CD14-positive monocyte (primary cell): Measurements from ENCODE around the gene BET1L. TPM values are rescaled to one million over a fixed set of nuclear protein-coding genes. Genes with fewer than 3 reads are reported as not detected.

Source experiments
- DNase-seq, 3 donors: peaks; one replicate each; pipeline ENCODE4 v3.0.0-alpha.2; 2011 to 2022
- H2AFZ ChIP-seq: 2 replicates; pipeline ENCODE4 v1.6.0; 2012; ENCODE audit warnings: mild to moderate bottlenecking, low read depth, low read length, inconsistent platforms; ENCODE audit not compliant: insufficient read depth, poor library complexity, severe bottlenecking
- H3K27ac ChIP-seq, 2 donors: 1 replicate in 1 of 2; 2 replicates in 1 of 2; pipeline ENCODE4 v1.5.1; 2012 to 2013; ENCODE audit warnings: low read length in 2 of 2, control low read depth in 1 of 2, inconsistent platforms in 1 of 2, low read depth in 1 of 2, mild to moderate bottlenecking in 1 of 2
- H3K27me3 ChIP-seq, 2 donors: one replicate each; pipeline versions ENCODE4 v1.6.0 to v1.6.1; 2011 to 2013; ENCODE audit warnings: low read length in 2 of 2; ENCODE audit not compliant: control insufficient read depth in 2 of 2, insufficient read depth in 2 of 2
- H3K36me3 ChIP-seq, 2 donors: replicated peaks in 1 of 2; 1 replicate in 1 of 2; 2 replicates in 1 of 2; pipeline versions ENCODE4 v1.5.1 to v1.6.1; 2012 to 2013; ENCODE audit warnings: low read length in 2 of 2, control low read depth in 1 of 2, inconsistent platforms in 1 of 2, mild to moderate bottlenecking in 1 of 2; ENCODE audit not compliant: insufficient read depth in 2 of 2, control insufficient read depth in 1 of 2
- H3K4me1 ChIP-seq, 2 donors: 1 replicate in 1 of 2; 2 replicates in 1 of 2; pipeline versions ENCODE4 v1.5.1 to v1.6.1; 2012 to 2013; ENCODE audit warnings: low read length in 2 of 2, control low read depth in 1 of 2, inconsistent platforms in 1 of 2, mild to moderate bottlenecking in 1 of 2, moderate library complexity in 1 of 2; ENCODE audit not compliant: insufficient read depth in 2 of 2, control insufficient read depth in 1 of 2
- H3K4me2 ChIP-seq: replicated peaks from 2 replicates; pipeline ENCODE3; 2012; ENCODE audit warnings: low read length, moderate library complexity, mild to moderate bottlenecking; ENCODE audit not compliant: poor library complexity, severe bottlenecking; ENCODE audit errors: extremely low read depth
- H3K4me3 ChIP-seq, 3 experiments: fragments of 200-600 bp in 1 of 3; sonication (generic) in 1 of 3; replicated peaks in 1 of 3; 1 replicate in 2 of 3; 2 replicates in 1 of 3; pipeline ENCODE4 v1.5.1; 2011 to 2013; ENCODE audit warnings: low read length in 3 of 3, mild to moderate bottlenecking in 3 of 3, control low read depth in 2 of 3, low read depth in 2 of 3, inconsistent platforms in 1 of 3, moderate library complexity in 1 of 3
- H3K79me2 ChIP-seq: 2 replicates; pipeline ENCODE4 v1.6.0; 2012; ENCODE audit warnings: mild to moderate bottlenecking, control low read depth, inconsistent platforms, low read length, moderate library complexity; ENCODE audit not compliant: insufficient read depth
- H3K9ac ChIP-seq: 2 replicates; pipeline ENCODE4 v1.6.0; 2017; ENCODE audit warnings: low read length, mild to moderate bottlenecking; ENCODE audit not compliant: insufficient read depth, poor library complexity, severe bottlenecking
- H3K9me3 ChIP-seq, 2 donors: replicated peaks in 1 of 2; 1 replicate in 1 of 2; 2 replicates in 1 of 2; pipeline versions ENCODE4 v1.5.1 to v1.6.1; 2012 to 2013; ENCODE audit warnings: low read length in 2 of 2, control low read depth in 1 of 2; ENCODE audit not compliant: control insufficient read depth in 1 of 2, insufficient read depth in 1 of 2
- H4K20me1 ChIP-seq: 2 replicates; pipeline ENCODE4 v1.6.0; 2012; ENCODE audit warnings: mild to moderate bottlenecking, low read length, control low read depth, moderate library complexity; ENCODE audit not compliant: insufficient read depth
- H3K27ac Mint-ChIP-seq, 7 donors: one replicate each; pipeline ENCODE4 v1.8.0; 2020; ENCODE audit warnings: mild to moderate bottlenecking in 7 of 7, mixed read lengths in 7 of 7, moderate library complexity in 6 of 7, inconsistent platforms in 2 of 7
- H3K27me3 Mint-ChIP-seq, 3 donors: one replicate each; pipeline ENCODE4 v1.8.0; 2021 to 2022; ENCODE audit warnings: low read depth in 3 of 3, mild to moderate bottlenecking in 3 of 3, mixed read lengths in 3 of 3, moderate library complexity in 3 of 3, inconsistent platforms in 1 of 3
- H3K36me3 Mint-ChIP-seq, 2 donors: one replicate each; pipeline ENCODE4 v1.8.0; 2020; ENCODE audit warnings: mixed read lengths in 2 of 2, inconsistent platforms in 1 of 2, mild to moderate bottlenecking in 1 of 2
- H3K4me1 Mint-ChIP-seq: one replicate; pipeline ENCODE4 v1.8.0; 2020; ENCODE audit warnings: mild to moderate bottlenecking, mixed read lengths
- H3K4me3 Mint-ChIP-seq, 2 donors: one replicate each; pipeline ENCODE4 v1.8.0; 2020; ENCODE audit warnings: mild to moderate bottlenecking in 2 of 2, mixed read lengths in 2 of 2, moderate library complexity in 1 of 2
- H3K9me3 Mint-ChIP-seq, 7 donors: one replicate each; pipeline ENCODE4 v1.8.0; 2020 to 2022; ENCODE audit warnings: mixed read lengths in 7 of 7, mild to moderate bottlenecking in 6 of 7, moderate library complexity in 6 of 7, inconsistent platforms in 2 of 7
- CTCF ChIP-seq: fragments of 200-600 bp; IDR thresholded peaks from one replicate; pipeline ENCODE4 v1.8.0; 2022; ENCODE audit warnings: antibody characterized with exemption, mild to moderate bottlenecking
- WGBS: methylation state at CpG from one replicate; pipeline ENCODE4 v1.1.5; 2013; ENCODE audit warnings: missing lambda C conversion rate; ENCODE audit not compliant: insufficient coverage; 5-methylcytosine and 5-hydroxymethylcytosine counted together
- intact Hi-C, 2 donors: fragments of 100-400 bp; cut with micrococcal nuclease; formaldehyde crosslinking; loops; one replicate each; pipeline versions ENCODE4 v1.15.0 to v1.15.1; 2023
- polyA plus RNA-seq, 3 donors: library from polyadenylated mRNA; depleted of rRNA in 1 of 3; unstranded in 2 of 3; stranded (reverse) in 1 of 3; fragments of 300-500 nt in 2 of 3; fragments of >200 nt in 1 of 3; fragmentation: Illumina TruSeq in 2 of 3; gene quantifications; 1 replicate in 2 of 3; 2 replicates in 1 of 3; pipeline ENCODE4 v1.2.3, GENCODE V29; 2012 to 2021

Gene BET1L
- polyA plus RNA-seq, 3 donors: 9.5 to 37.3 (median 29.3) TPM

GRCh38 chr11:206002-206384, 1.2 kb downstream of the BET1L start:
- peak overlapping the region; percentile 97 to 98 for H3K4me3 Mint-ChIP-seq
- Histone ChIP-seq H2AFZ (no peak overlapping the region), H3K4me1 (peaks cover 50 to 72% of the 10 kb centered on the region in 2 donors), H3K4me3 (peak overlapping the region in 2 of 3 experiments; percentile 81 to 98), H3K9me3 (no peaks in the 10 kb centered on the region), H3K36me3 (peaks cover 28 to 46% of the 10 kb centered on the region in 2 donors), H4K20me1 (peaks cover 60% of the 10 kb centered on the region), H3K27me3 (no peaks in the 10 kb centered on the region), H3K9ac (peak overlapping the region; percentile 98), H3K27ac (peak overlapping the region in 1 of 2 donors; percentile 100), H3K4me2 (peak overlapping the region; percentile 86), H3K79me2 (peaks cover 62% of the 10 kb centered on the region)
- 100% methylated on average over 2 of the region's 7 CpGs for WGBS
- peaks cover 60% of the 10 kb centered on the region for H3K4me1 Mint-ChIP-seq
- peaks cover 42 to 53% of the 10 kb centered on the region in 2 donors for H3K36me3 Mint-ChIP-seq
- DNase-seq: no peak
- H3K27ac Mint-ChIP-seq: peak overlapping the region in 3 of 7 donors; percentile 99 to 100 (median 100)
- H3K27me3 Mint-ChIP-seq: peaks cover 0 to 6% (median 4%) of the 10 kb centered on the region in 3 donors
- no peaks in the 10 kb centered on the region for H3K9me3 Mint-ChIP-seq
- intact Hi-C loops: loop anchor here in 1 of 2 donors (5.0 to 10.0 kb wide), 2 partner anchors 61 to 299 kb away; partner anchors contain the start of gene RNH1
- TF ChIP-seq CTCF: no peak

GRCh38 chr11:205221-206001, 1.8 kb downstream of the BET1L start:
- Histone ChIP-seq H3K4me3 (no peak overlapping the region), H3K27ac (no peak overlapping the region), H2AFZ (no peak overlapping the region), H3K4me2 (no peak overlapping the region), H3K9ac (no peak overlapping the region), H4K20me1 (peaks cover 55% of the 10 kb centered on the region), H3K27me3 (no peaks in the 10 kb centered on the region), H3K9me3 (no peaks in the 10 kb centered on the region), H3K36me3 (peaks cover 23 to 40% of the 10 kb centered on the region in 2 donors), H3K79me2 (peaks cover 57% of the 10 kb centered on the region), H3K4me1 (peaks cover 50 to 68% of the 10 kb centered on the region in 2 donors)
- 98% methylated on average over 15 of the region's 16 CpGs for WGBS
- Mint-ChIP-seq H3K4me1 (peaks cover 56% of the 10 kb centered on the region), H3K4me3 (no peak overlapping the region), H3K27ac (peak overlapping the region in 1 of 7 donors; percentile 21), H3K36me3 (peaks cover 42 to 53% of the 10 kb centered on the region in 2 donors), H3K27me3 (peaks cover 2 to 6% (median 4%) of the 10 kb centered on the region in 3 donors), H3K9me3 (no peaks in the 10 kb centered on the region)
- intact Hi-C loops: loop anchor here in 1 of 2 donors (5.0 to 10.0 kb wide), 2 partner anchors 62 to 299 kb away; partner anchors contain the start of gene RNH1
- DNase-seq: peak in 1 of 3 donors; percentile 4
- no peak for TF ChIP-seq CTCF
